ENCODE results near the gene SERF1B. TPM values are rescaled to one million over a fixed set of nuclear protein-coding genes. Genes with fewer than 3 reads are reported as not detected.
A peak's percentile ranks its signal among the peaks of the same experiment; 100 is the strongest.
"Not testable (repeated sequence)": the region's sequence is repeated elsewhere in the genome, so short reads cannot be mapped to it uniquely, and the experiment has no call there.

SERF1B gene
- total RNA-seq (2016; rRNA removed; fragmentation: Illumina TruSeq; extraction: Trizol) (47.3 and 53.5 TPM in 2 replicates), polyA plus RNA-seq (2011; rRNA removed) (21.2 and 25.1 TPM in 2 replicates), polyA minus RNA-seq (2011; rRNA and poly(A)+ RNA removed; ENCODE audit: low replicate concordance) (8.1 and 9.2 TPM in 2 replicates), Bru-seq, nascent RNA (percentile 40 among the genes with signal in this experiment), BruChase-seq, experiment 1, labeled RNA remaining after a 6-hour chase (percentile 37 among the genes with signal in this experiment), BruChase-seq, experiment 2, labeled RNA remaining after a 2-hour chase (percentile 41 among the genes with signal in this experiment)
- 85.0 and 123 TPM in 2 replicates for total RNA-seq (2016; cell fraction: cytosol; rRNA removed; fragmentation: Illumina TruSeq; extraction: Trizol; ENCODE audit: low read depth)
- total RNA-seq (2016; cell fraction: insoluble cytoplasmic fraction; rRNA removed; fragmentation: Illumina TruSeq; extraction: Trizol) = 49.3 and 50.2 TPM in 2 replicates
- total RNA-seq (2016; cell fraction: membrane; rRNA removed; fragmentation: Illumina TruSeq; extraction: Trizol) = 86.4 and 99.3 TPM in 2 replicates
- total RNA-seq (2016; cell fraction: nucleus; rRNA removed; fragmentation: Illumina TruSeq; extraction: Trizol) = 17.7 and 19.8 TPM in 2 replicates
- polyA plus RNA-seq (2011; cell fraction: cytosol; rRNA removed) = 17.1 and 25.6 TPM in 2 replicates
- polyA plus RNA-seq (2011; cell fraction: nucleus; rRNA removed) = 8.3 and 9.8 TPM in 2 replicates
- polyA plus RNA-seq (2012) = 23.9 and 40.7 TPM in 2 replicates
- polyA plus RNA-seq (2016; cell fraction: cytosol; fragmentation: Illumina TruSeq; extraction: Trizol; ENCODE audit: low read depth) = 124 and 190 TPM in 2 replicates
- 57.0 and 61.3 TPM in 2 replicates for polyA plus RNA-seq (2016; cell fraction: insoluble cytoplasmic fraction; fragmentation: Illumina TruSeq; extraction: Trizol; ENCODE audit: low read depth)
- 82.2 and 116 TPM in 2 replicates for polyA plus RNA-seq (2016; cell fraction: membrane; fragmentation: Illumina TruSeq; extraction: Trizol; ENCODE audit: low read depth)
- 46.3 and 50.0 TPM in 2 replicates for polyA plus RNA-seq (2016; cell fraction: nucleus; fragmentation: Illumina TruSeq; extraction: Trizol; ENCODE audit: insufficient read depth, low read depth)
- polyA minus RNA-seq (2011; cell fraction: cytosol; rRNA and poly(A)+ RNA removed) = 6.5 and 7.6 TPM in 2 replicates
- 10.4 and 11.2 TPM in 2 replicates for polyA minus RNA-seq (2011; cell fraction: nucleus; rRNA and poly(A)+ RNA removed)
- long read RNA-seq, experiment 1, transcript SERF1B-202 (3 exons, 703 nt) = major isoform, 18 of 24 reads
- long read RNA-seq, experiment 1, partial matches to known transcripts = 0 of 24 reads
- long read RNA-seq, experiment 1, other reads (novel, unspliced or antisense) = 1 of 24 reads
- long read RNA-seq, experiment 2, transcript SERF1B-202 (3 exons, 703 nt) = major isoform, 26 of 44 reads
- long read RNA-seq, experiment 2, partial matches to known transcripts = 0 of 44 reads
- long read RNA-seq, experiment 2, other reads (novel, unspliced or antisense) = 15 of 44 reads

- in situ Hi-C loops (cut with HindIII; ENCODE audit: extremely low pct_ligation_motif_present, low pct_unique_long_range_greater_than_20kb); H3K36me3 ChIP-seq (replicated peaks in 1 of 2; ENCODE audit: control insufficient read depth in 1 of 2, insufficient read depth in 2 of 2, low read length in 2 of 2); POLR2A ChIA-PET; CTCF ChIA-PET (ENCODE audit: low intra/inter-chr PET ratio, low total read pairs); H3K4me2 ChIP-seq (ENCODE audit: low read depth, low read length); H3K4me1 ChIP-seq (ENCODE audit: insufficient read depth, low read length); H3K9ac ChIP-seq (ENCODE audit: insufficient read depth, low read depth, low read length); DNase-seq (ENCODE audit: low spot score); BruUV-seq (replicated peaks); H3K27me3 ChIP-seq (ENCODE audit: control insufficient read depth in 1 of 2, insufficient read depth in 2 of 2, low read length in 2 of 2); intact Hi-C loops (cut with micrococcal nuclease; ENCODE audit: unreplicated experiment); FAIRE-seq; H3K79me2 ChIP-seq (ENCODE audit: insufficient read depth, low read length); H3K4me3 ChIP-seq (replicated peaks in 1 of 3; ENCODE audit: insufficient read depth in 1 of 3, low read depth in 2 of 3, low read length in 3 of 3); H3K27ac ChIP-seq (ENCODE audit: extremely low read length, insufficient read depth, low read length); H4K20me1 ChIP-seq (ENCODE audit: insufficient read depth, low read length); H2AFZ ChIP-seq (ENCODE audit: low read length); H3K9me3 ChIP-seq (ENCODE audit: low read length): not testable (repeated sequence)
- WGBS (ENCODE audit: low lambda C conversion rate) = no CpG with 5 or more reads among the region's 66 CpGs
- peak; percentile 99 for ATAC-seq
These were observed at the start of gene SERF1B for GRCh38 chr5:70025106-70025844. Gene SERF1B (plus strand): TSS chr5:70025251. CDS start chr5:70025452, 201 bp downstream.

- FAIRE-seq; BruUV-seq (replicated peaks): not testable (repeated sequence)
These were observed 33.3 kb upstream of the SERF1B start for GRCh38 chr5:69991713-69992112.

DNA sequence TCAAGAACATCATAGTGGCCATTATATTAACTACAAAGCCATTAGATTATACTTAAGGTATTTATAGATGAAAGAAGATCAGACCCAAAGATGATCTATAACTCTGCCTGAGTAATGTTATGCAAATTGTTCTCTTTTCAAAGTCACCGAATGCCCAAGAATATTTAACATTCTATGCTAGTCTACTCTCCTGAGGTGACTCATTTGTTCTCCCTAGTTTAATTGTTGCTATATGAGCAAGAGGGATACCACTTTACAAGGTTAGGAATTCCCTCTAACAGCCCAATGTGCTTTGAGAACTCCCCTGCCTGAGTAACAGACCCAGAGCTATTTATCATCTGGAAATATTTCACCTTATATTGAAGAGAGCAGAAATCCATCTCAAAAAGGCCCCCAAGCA, 29.5 kb upstream of the SERF1B start:
- CTCF ChIA-PET (ENCODE audit: low intra/inter-chr PET ratio, low total read pairs); POLR2A ChIA-PET; H3K27me3 ChIP-seq (ENCODE audit: control insufficient read depth in 1 of 2, insufficient read depth in 2 of 2, low read length in 2 of 2); H4K20me1 ChIP-seq (ENCODE audit: insufficient read depth, low read length); FAIRE-seq; H3K4me2 ChIP-seq (ENCODE audit: low read depth, low read length); in situ Hi-C loops (cut with HindIII; ENCODE audit: extremely low pct_ligation_motif_present, low pct_unique_long_range_greater_than_20kb); H3K79me2 ChIP-seq (ENCODE audit: insufficient read depth, low read length); DNase-seq (ENCODE audit: low spot score); H3K4me1 ChIP-seq (ENCODE audit: insufficient read depth, low read length); H3K9me3 ChIP-seq (ENCODE audit: low read length); H3K27ac ChIP-seq (ENCODE audit: extremely low read length, insufficient read depth, low read length); H3K4me3 ChIP-seq (replicated peaks in 1 of 3; ENCODE audit: insufficient read depth in 1 of 3, low read depth in 2 of 3, low read length in 3 of 3); H3K36me3 ChIP-seq (replicated peaks in 1 of 2; ENCODE audit: control insufficient read depth in 1 of 2, insufficient read depth in 2 of 2, low read length in 2 of 2); H2AFZ ChIP-seq (ENCODE audit: low read length); intact Hi-C loops (cut with micrococcal nuclease; ENCODE audit: unreplicated experiment); H3K9ac ChIP-seq (ENCODE audit: insufficient read depth, low read depth, low read length); BruUV-seq (replicated peaks); ATAC-seq: not testable (repeated sequence)
- WGBS (ENCODE audit: low lambda C conversion rate) = no CpG with 5 or more reads among the region's 1 CpG

More at GRCh38 chr5:69991713-69992112, 33.3 kb upstream of the SERF1B start:
- H3K27me3 ChIP-seq (ENCODE audit: control insufficient read depth in 1 of 2, insufficient read depth in 2 of 2, low read length in 2 of 2); H2AFZ ChIP-seq (ENCODE audit: low read length); CTCF ChIA-PET (ENCODE audit: low intra/inter-chr PET ratio, low total read pairs); in situ Hi-C loops (cut with HindIII; ENCODE audit: extremely low pct_ligation_motif_present, low pct_unique_long_range_greater_than_20kb); intact Hi-C loops (cut with micrococcal nuclease; ENCODE audit: unreplicated experiment); H3K79me2 ChIP-seq (ENCODE audit: insufficient read depth, low read length); H3K9ac ChIP-seq (ENCODE audit: insufficient read depth, low read depth, low read length); ATAC-seq; H3K4me1 ChIP-seq (ENCODE audit: insufficient read depth, low read length); H3K4me3 ChIP-seq (replicated peaks in 1 of 3; ENCODE audit: insufficient read depth in 1 of 3, low read depth in 2 of 3, low read length in 3 of 3); H3K9me3 ChIP-seq (ENCODE audit: low read length); H3K27ac ChIP-seq (ENCODE audit: extremely low read length, insufficient read depth, low read length); POLR2A ChIA-PET; H3K36me3 ChIP-seq (replicated peaks in 1 of 2; ENCODE audit: control insufficient read depth in 1 of 2, insufficient read depth in 2 of 2, low read length in 2 of 2); H3K4me2 ChIP-seq (ENCODE audit: low read depth, low read length); DNase-seq (ENCODE audit: low spot score); H4K20me1 ChIP-seq (ENCODE audit: insufficient read depth, low read length): not testable (repeated sequence)
- no CpG with 5 or more reads among the region's 2 CpGs for WGBS (ENCODE audit: low lambda C conversion rate)

Measured in HepG2 (cell line).